Umbilical cord (tissue), 2 donors: Measurements from ENCODE around the gene ANKRD49. TPM values are rescaled to one million over a fixed set of nuclear protein-coding genes. Genes with fewer than 3 reads are reported as not detected.

Experiments
- DNase-seq: peaks from one replicate; pipeline ENCODE4 v3.0.0-alpha.2; 2015; ENCODE audit warnings: low spot score
- total RNA-seq: library from RNA; depleted of rRNA; stranded (reverse); fragments of >200 nt; gene quantifications from one replicate; pipeline ENCODE4 v1.2.3, GENCODE V29; 2014; ENCODE audit warnings: low replicate concordance; ENCODE audit not compliant: insufficient read depth

The ANKRD49 gene
- total RNA-seq, result 28.9 TPM

GRCh38 chr11:94493281-94494125, at the start of gene ANKRD49, which contains the start of gene MRE11:
ANKRD49 (plus strand) TSS chr11:94493984; CDS start chr11:94496694, 2,710 bp downstream.
MRE11 (minus strand) TSS chr11:94493844; CDS start chr11:94492801, 1,043 bp downstream.
- peak; percentile 99 for DNase-seq

GRCh38 chr11:94445641-94446040, 48.1 kb upstream of the ANKRD49 start:
- no peak for DNase-seq

- no peak for DNase-seq
Measured at GRCh38 chr11:94447149-94447548, 46.6 kb upstream of the ANKRD49 start.

GRCh38 chr11:94449029-94449428, 44.8 kb upstream of the ANKRD49 start:
- no peak for DNase-seq

GRCh38 chr11:94449437-94449836, 44.3 kb upstream of the ANKRD49 start:
- no peak for DNase-seq

GRCh38 chr11:94450048-94450447, 43.7 kb upstream of the ANKRD49 start:
- no peak for DNase-seq

- DNase-seq, result no peak
Measured at GRCh38 chr11:94452988-94453387, 40.8 kb upstream of the ANKRD49 start.

- DNase-seq, result no peak
Measured at GRCh38 chr11:94454301-94454700, 39.5 kb upstream of the ANKRD49 start.

- peak; percentile 34 for DNase-seq
Measured at GRCh38 chr11:94455861-94456260, 37.9 kb upstream of the ANKRD49 start.

GRCh38 chr11:94457118-94458029, 36.4 kb upstream of the ANKRD49 start:
- DNase-seq, result no peak

GRCh38 chr11:94459576-94459975, 34.2 kb upstream of the ANKRD49 start:
- no peak for DNase-seq

GRCh38 chr11:94469416-94469815, 24.4 kb upstream of the ANKRD49 start:
- no peak for DNase-seq

- no peak for DNase-seq
Measured at GRCh38 chr11:94472916-94473799, 20.6 kb upstream of the ANKRD49 start.

- DNase-seq, result no peak
Measured at GRCh38 chr11:94477624-94478023, 16.2 kb upstream of the ANKRD49 start.

GRCh38 chr11:94481342-94481741, 12.4 kb upstream of the ANKRD49 start:
- no peak for DNase-seq

GRCh38 chr11:94486068-94486467, 7.7 kb upstream of the ANKRD49 start:
- no peak for DNase-seq

- DNase-seq, result no peak
Measured at GRCh38 chr11:94494126-94494680, 419 bp downstream of the ANKRD49 start.

GRCh38 chr11:94500181-94500580, 6.4 kb downstream of the ANKRD49 start:
- DNase-seq, result no peak

- DNase-seq, result no peak
Measured at GRCh38 chr11:94501522-94501921, 7.7 kb downstream of the ANKRD49 start.

- peak; percentile 44 for DNase-seq
Measured at GRCh38 chr11:94504689-94505293, 11.0 kb downstream of the ANKRD49 start.
